Activated naive CD4-positive, alpha-beta T cell (primary cell): ENCODE results near the gene VWA7.
"Not testable (repeated sequence)": the region's sequence is repeated elsewhere in the genome, so short reads cannot be mapped to it uniquely, and the experiment has no call there.

Experiments
- DNase-seq, 4 experiments: peaks; one replicate each; lab custom pipeline; 2025; lab: John Stamatoyannopoulos, UW

Gene VWA7

GRCh38 chr6:31805939-31806469 lies 28.9 kb upstream of the VWA7 start:
- no peak for DNase-seq

DNA sequence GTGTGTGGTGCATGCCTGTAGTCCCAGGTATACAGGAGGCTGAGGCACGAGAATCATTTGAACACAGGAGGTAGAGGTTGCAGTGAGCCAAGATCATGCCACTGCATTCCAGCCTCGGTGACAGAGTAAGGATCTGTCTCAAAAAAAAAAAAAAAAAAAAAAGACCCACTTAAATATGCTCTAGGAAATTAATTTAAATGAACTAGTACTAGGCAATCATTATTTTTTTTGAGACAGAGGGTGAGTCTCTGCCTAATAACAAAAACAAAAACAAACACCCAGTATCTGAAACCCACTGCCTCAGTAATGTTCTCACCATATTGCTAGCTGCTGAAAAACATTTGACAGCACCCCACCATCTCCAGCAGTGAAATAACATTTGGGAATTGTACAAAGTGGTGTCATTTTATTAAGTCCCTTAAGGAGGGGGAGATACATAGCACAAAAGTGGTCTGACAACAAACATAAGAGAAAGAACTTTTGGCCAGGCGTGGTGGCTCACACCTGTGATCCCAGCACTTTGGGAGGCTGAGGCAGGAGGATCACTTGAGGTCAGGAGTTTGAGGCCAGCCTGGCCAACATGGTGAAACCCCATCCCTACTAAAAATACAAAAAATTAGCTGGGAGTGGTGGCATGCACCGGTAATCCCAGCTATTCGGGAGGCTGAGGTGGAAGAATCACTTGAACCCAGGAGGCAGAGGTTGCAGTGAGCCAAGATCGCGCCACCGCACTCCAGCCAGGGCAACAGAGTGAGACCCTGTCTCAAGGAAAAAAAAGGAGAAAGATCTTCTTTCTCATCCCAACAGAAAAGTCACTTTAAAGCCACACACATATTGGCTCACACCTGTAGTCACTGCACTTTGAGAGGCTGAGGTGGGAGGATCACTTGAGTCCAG lies 24.2 kb upstream of the VWA7 start:
- not testable (repeated sequence) for DNase-seq

- DNase-seq, result no peak
Measured at GRCh38 chr6:31799781-31800180, 22.7 kb upstream of the VWA7 start.

- DNase-seq, result no peak
Measured at GRCh38 chr6:31797588-31797987, 20.5 kb upstream of the VWA7 start.

GRCh38 chr6:31796993-31797385 lies 19.9 kb upstream of the VWA7 start:
- no peak for DNase-seq

DNA sequence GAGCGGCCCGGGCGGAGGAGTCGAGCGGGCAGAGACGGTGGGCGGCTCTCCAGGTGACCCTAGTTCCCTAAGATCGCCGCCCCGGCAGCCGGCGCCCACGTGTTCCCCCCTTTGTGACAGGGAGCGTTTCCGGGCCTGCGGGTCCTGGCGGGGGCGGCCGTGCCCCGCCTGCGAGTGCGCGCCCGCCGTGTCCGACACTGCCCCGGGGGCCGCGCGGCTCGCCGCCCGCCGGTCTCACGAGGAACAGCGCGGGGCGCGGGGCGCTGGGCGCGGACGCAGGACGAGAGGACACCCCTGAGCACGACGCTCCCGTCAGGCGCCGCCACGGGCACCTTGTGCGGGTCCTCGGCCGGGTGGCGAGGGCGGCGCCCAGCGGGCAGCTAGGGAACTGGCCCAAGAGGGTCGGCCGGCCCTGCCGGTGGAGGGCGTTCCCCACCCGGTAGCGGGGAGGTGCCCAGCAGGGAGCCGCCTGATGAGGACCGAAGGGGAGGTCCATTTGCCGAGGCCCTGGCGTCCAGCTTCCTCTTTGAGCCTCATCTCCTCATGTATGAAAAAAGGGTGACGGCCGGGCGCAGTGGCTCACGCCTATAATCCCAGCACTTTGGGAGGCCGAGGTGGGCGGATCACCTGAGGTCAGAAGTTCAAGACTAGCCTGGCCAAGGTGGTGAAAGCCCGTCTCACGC lies 18.6 kb upstream of the VWA7 start, which contains the start of gene VARS1:
Gene VARS1 (minus strand): TSS at position 137 of the 683 bp plus-strand sequence. CDS start 535 bp downstream, outside the sequence.
- peak; percentile 58 to 83 (median 70) for DNase-seq

GRCh38 chr6:31794866-31795615 lies 17.9 kb upstream of the VWA7 start:
- no peak for DNase-seq

GRCh38 chr6:31794294-31794865 lies 17.3 kb upstream of the VWA7 start:
- DNase-seq, result no peak

DNA sequence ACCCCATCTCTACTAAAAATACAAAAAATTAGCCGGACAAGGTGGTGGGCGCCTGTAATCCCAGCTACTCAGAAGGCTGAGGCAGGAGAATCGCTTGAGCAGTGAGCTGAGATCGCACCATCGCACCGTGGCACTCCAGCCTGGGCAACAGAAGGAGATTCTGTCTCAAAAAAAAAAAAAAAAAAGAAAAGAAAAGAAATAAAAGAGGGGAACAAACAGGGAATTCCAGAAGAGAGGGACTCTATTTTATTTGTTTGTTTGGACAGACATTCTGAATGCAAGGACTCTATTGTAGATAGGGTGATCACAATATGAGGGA lies 16.8 kb upstream of the VWA7 start:
- not testable (repeated sequence) for DNase-seq

- DNase-seq, result no peak
Measured at GRCh38 chr6:31792761-31793171, 15.6 kb upstream of the VWA7 start.

GRCh38 chr6:31792090-31792374 lies 14.9 kb upstream of the VWA7 start:
- DNase-seq, result no peak

- DNase-seq, result peak in 1 of 4 experiments; percentile 16
Measured at GRCh38 chr6:31791324-31792089, 14.4 kb upstream of the VWA7 start.

DNA sequence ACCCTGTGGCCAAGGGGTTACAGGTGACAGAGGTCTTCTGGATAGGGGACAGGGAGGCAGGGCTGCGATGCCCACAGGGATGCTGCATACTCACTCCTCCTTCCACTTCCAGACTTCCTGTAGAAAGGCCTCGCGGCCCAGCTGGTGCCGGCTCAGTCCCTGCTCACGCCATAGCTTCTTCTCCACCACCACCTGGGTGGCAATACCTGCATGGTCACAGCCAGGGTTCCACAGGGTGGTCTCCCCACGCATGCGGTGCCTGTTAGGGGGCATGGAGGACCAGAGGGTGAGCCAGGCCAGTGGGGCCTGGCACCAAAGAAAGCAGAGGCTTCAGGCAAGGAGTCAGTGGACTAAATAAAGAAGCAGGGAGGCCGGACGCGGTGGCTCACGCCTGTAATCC lies 8.3 kb upstream of the VWA7 start:
- no peak for DNase-seq

- no peak for DNase-seq
Measured at GRCh38 chr6:31784098-31784925, 7.2 kb upstream of the VWA7 start.

GRCh38 chr6:31782126-31782855 lies 5.2 kb upstream of the VWA7 start:
- DNase-seq, result no peak

- DNase-seq, result no peak
Measured at GRCh38 chr6:31781244-31782125, 4.4 kb upstream of the VWA7 start.

DNA sequence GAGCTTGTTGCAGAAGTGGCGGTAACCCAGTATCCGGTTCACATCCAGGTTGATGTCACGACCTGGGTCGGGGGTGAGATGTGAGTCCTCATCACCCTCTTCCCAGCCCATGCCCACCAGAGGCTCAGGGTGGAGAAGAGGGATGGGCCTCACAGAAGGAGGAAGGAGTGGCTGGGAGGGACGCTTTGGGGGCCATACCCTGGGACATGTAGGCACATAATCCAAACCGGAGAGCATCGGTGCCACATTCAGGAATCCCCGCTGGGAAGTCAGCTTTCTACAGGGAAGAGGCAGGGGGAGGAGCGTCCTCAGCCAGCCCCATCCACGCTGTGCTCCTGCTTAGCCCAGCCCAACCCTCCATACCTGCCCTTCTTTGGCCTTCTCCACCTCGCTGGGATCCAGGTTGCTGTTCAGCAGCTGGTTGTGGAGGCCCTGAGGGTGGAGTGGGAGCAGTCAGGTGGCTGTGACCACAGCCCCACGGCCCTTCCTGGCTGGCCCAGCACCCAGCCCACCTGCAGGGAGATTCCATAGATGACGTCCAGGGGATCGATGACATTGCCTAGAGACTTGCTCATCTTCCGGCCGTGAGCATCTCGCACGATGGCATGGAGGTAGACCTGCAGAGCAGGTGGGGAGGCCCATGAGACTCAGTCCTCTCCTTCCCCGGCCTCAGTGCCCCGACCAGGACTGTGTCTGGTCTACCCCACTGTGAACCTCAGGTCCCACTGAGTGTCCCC lies 3.5 kb upstream of the VWA7 start:
- DNase-seq, result no peak

GRCh38 chr6:31779908-31780307 lies 2.8 kb upstream of the VWA7 start:
- no peak for DNase-seq
